A549 (cell line): ENCODE measurements around the gene HTRA2.

Source experiments
- CBX8 ChIP-seq: fragments of 200-600 bp; sonication (generic); IDR thresholded peaks from 2 replicates; pipeline ENCODE4 v1.6.1; 2016
- HDAC2 ChIP-seq: fragments of 200-600 bp; sonication (generic); IDR thresholded peaks from 2 replicates; pipeline ENCODE4 v1.6.1; 2016
- HOXA7 ChIP-seq: fragments of 250-450 bp; sonication (Bioruptor Pico); IDR thresholded peaks from 2 replicates; pipeline ENCODE4 v1.5.0; 2020; ENCODE audit warnings: mild to moderate bottlenecking, moderate library complexity
- JUN ChIP-seq, 2 experiments: fragments of >200 bp; sonication (Bioruptor Twin); formaldehyde crosslinking; IDR thresholded peaks; 2 replicates in 1 of 2; 3 replicates in 1 of 2; pipeline ENCODE4 v1.6.1; 2016 to 2017
- POLR2A ChIP-seq: IDR thresholded peaks from 2 replicates; pipeline ENCODE4 v1.6.1; 2012; ENCODE audit warnings: mild to moderate bottlenecking, low read length
- RARB ChIP-seq: fragments of 250-450 bp; sonication (Bioruptor Pico); IDR thresholded peaks from 2 replicates; pipeline ENCODE4 v1.8.0; 2021; ENCODE audit warnings: mild to moderate bottlenecking, moderate library complexity
- ZC3H11A ChIP-seq: fragments of 450-650 bp; IDR thresholded peaks from 2 replicates; pipeline ENCODE4 v1.6.1; 2014; ENCODE audit warnings: antibody characterized with exemption, mild to moderate bottlenecking
- TF ChIP-seq, protein P1 (sequence below): fragments of >200 bp; sonication (Bioruptor Twin); formaldehyde crosslinking; IDR thresholded peaks from 3 replicates; pipeline ENCODE4 v1.5.1; 2016

- TF ChIP-seq ZC3H11A = no peak
- TF ChIP-seq HDAC2 = no peak
- no peak for TF ChIP-seq JUN (IDR thresholded peaks at IDR 0.05)
- TF ChIP-seq, protein P1, sequence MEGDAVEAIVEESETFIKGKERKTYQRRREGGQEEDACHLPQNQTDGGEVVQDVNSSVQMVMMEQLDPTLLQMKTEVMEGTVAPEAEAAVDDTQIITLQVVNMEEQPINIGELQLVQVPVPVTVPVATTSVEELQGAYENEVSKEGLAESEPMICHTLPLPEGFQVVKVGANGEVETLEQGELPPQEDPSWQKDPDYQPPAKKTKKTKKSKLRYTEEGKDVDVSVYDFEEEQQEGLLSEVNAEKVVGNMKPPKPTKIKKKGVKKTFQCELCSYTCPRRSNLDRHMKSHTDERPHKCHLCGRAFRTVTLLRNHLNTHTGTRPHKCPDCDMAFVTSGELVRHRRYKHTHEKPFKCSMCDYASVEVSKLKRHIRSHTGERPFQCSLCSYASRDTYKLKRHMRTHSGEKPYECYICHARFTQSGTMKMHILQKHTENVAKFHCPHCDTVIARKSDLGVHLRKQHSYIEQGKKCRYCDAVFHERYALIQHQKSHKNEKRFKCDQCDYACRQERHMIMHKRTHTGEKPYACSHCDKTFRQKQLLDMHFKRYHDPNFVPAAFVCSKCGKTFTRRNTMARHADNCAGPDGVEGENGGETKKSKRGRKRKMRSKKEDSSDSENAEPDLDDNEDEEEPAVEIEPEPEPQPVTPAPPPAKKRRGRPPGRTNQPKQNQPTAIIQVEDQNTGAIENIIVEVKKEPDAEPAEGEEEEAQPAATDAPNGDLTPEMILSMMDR = no peak
- TF ChIP-seq HOXA7 = no peak
- no peak for TF ChIP-seq CBX8
- no peak for TF ChIP-seq RARB
- TF ChIP-seq POLR2A = no peak
These were observed 51.7 kb downstream of the HTRA2 start for GRCh38 chr2:74581463-74581862.
